OCI-LY3 (cell line): Measurements from ENCODE around the gene BCL11B.

Experiments used
- CTCF ChIP-seq: fragments of 200-600, 300-600 bp; sonication (generic); IDR thresholded peaks from 2 replicates; pipeline ENCODE4 v1.5.1; 2014; ENCODE audit warnings: antibody characterized with exemption, low read length, low read depth
- EZH2phosphoT487 ChIP-seq: fragments of 200-600 bp; shearing (Covaris generic); IDR thresholded peaks from 2 replicates; pipeline ENCODE4 v1.6.1; 2018; ENCODE audit warnings: antibody characterized with exemption, mixed run types, low read depth

GRCh38 chr14:99315197-99315596, 43.2 kb upstream of the BCL11B start:
- TF ChIP-seq CTCF = no peak
- no peak for TF ChIP-seq EZH2phosphoT487
